GM10847 (cell line): Measurements from ENCODE around the gene AFG1L.

Experiments used
- POLR2A ChIP-seq: IDR thresholded peaks from 2 replicates; pipeline ENCODE4 v1.6.1; 2011; ENCODE audit not compliant: insufficient read length; ENCODE audit errors: extremely low read depth

Gene AFG1L

GRCh38 chr6:108285381-108285780 lies 9.5 kb upstream of the AFG1L start:
- no peak for TF ChIP-seq POLR2A

- no peak for TF ChIP-seq POLR2A
Observed at GRCh38 chr6:108286366-108286765, 8.5 kb upstream of the AFG1L start.

- no peak for TF ChIP-seq POLR2A
Observed at GRCh38 chr6:108287373-108287772, 7.5 kb upstream of the AFG1L start.

GRCh38 chr6:108288742-108289141 lies 6.1 kb upstream of the AFG1L start:
- no peak for TF ChIP-seq POLR2A

- no peak for TF ChIP-seq POLR2A
Observed at GRCh38 chr6:108291091-108291490, 3.8 kb upstream of the AFG1L start.

GRCh38 chr6:108293527-108294296 lies 1.1 kb upstream of the AFG1L start:
- no peak for TF ChIP-seq POLR2A

- no peak for TF ChIP-seq POLR2A
Observed at GRCh38 chr6:108294297-108294726, 542 bp upstream of the AFG1L start.

GRCh38 chr6:108295676-108296075 lies 822 bp downstream of the AFG1L start:
- no peak for TF ChIP-seq POLR2A

GRCh38 chr6:108302386-108302785 lies 7.5 kb downstream of the AFG1L start:
- TF ChIP-seq POLR2A, result no peak

DNA sequence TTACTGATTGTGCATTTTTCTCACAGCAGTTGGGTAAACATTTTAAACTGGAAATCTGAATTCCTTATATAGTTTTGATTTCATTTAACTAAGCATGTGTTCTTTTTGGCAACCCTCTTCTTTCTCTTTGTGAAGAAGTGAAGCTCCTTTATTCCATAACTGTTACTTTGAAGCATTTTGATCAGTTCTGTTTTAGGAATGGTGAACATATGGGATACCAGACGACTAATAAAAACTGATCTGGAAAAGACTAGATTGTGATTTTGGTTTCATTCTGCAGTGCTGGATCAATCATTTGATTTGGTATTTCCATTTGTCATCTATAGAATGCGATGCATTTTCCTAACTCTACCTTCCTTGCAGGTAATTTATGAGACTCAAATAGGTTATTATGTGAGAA lies 9.8 kb downstream of the AFG1L start:
- TF ChIP-seq POLR2A, result no peak

DNA sequence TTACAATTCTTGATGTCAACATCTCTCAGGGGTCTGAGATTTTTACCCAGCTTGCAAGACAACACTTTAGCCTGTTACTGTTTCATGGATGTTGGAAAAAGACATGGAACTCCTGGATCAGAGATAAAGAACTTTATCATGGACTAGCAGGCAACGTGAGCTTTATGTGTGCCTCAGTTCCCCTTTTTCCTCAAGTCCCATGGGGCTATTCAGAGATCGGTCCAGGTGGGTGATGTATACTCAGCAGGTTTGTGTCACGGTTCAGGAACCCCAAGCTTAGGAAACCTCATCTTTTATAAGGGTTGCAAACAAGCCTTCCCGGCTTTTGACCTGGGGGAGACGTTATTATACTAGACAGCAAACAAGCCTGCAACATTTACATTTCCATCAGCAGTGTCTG lies 15.0 kb downstream of the AFG1L start:
- no peak for TF ChIP-seq POLR2A

DNA sequence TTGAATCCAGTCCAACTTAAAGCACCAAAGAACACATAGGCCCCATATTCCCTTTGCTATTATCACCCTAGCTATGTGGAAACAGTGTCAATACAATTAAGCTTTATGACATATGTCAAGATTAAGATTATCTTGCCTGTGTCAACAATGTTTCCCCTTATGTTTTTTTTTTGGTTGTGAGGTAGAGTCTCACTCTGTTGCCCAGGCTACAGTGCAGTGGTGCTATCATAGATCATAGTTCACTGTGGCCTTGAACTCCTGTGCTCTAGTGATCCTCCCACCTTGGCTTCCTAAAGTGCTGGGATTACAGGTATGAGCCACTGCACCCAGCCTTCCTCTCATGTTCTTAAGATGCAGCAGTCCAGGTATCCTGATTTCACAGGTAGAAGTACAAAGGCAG lies 17.8 kb downstream of the AFG1L start:
- no peak for TF ChIP-seq POLR2A

GRCh38 chr6:108321253-108321747 lies 26.4 kb downstream of the AFG1L start:
- TF ChIP-seq POLR2A, result no peak

DNA sequence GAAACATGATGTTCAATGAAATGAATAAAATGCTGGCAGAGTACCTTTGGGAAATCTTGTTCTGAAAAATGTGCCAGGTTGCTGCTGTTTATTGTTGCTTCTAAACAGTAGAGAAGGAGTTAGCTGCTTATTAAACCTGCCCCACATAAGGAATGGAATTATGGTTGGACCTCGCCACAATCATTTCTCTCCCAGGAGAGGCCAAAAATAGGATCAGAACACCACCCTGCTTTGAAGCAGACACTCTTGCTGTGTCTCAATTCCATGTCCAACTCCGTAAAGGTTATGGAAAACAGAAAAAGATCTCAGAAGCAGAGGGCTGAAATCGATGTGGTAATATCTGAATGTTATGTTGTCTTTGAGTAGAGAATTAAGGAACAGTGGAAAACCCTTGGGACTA lies 27.9 kb downstream of the AFG1L start:
- TF ChIP-seq POLR2A, result no peak

- TF ChIP-seq POLR2A, result no peak
Observed at GRCh38 chr6:108323710-108324466, 29.0 kb downstream of the AFG1L start.

DNA sequence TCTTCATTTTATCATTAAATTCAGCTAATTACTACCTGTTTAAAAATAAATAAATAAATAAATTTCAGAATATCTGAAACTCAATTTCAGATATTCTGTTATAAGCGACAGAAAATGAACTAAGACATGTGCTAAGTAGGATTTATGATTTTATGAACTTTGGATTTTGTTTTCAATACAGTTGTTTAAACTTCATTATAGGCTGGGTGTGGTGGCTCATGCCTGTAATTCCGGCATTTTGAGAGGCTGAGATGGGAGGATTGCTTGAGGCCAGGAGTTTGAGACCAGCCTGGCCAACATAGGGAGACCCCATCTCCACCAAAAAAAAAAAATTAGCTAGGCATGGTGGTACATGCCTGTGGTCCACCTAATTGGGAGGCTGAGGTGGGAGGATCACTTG lies 36.0 kb downstream of the AFG1L start:
- TF ChIP-seq POLR2A, result no peak
